ENCODE measurements around the gene CIAO2A.

CIAO2A gene

GRCh38 chr15:64037966-64038365, 55.7 kb downstream of the CIAO2A start:
- DNase-seq, result no peak

- DNase-seq, result no peak
Observed at GRCh38 chr15:64037116-64037515, 56.5 kb downstream of the CIAO2A start.

DNA sequence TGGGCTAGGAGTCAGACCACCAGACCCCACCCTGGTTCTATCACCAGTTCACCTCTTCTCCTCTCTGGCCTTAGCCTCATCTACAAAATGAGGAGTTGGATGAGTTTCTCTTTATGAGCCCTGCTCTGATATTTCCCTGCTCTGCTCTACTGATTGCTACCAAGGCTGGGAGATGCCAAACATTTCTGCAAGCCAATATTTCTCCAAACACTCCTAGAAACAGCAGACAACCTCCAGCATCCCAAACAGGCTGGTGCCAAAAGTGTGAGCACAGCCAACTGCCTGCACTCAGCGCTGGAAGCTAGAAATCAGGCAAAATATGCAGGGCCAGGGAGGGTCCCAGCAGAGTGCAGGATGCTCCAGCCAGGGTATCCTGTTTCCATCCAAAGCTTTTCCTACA, 58.1 kb downstream of the CIAO2A start:
- DNase-seq, result no peak

- no peak for DNase-seq
Observed at GRCh38 chr15:64034519-64034918, 59.1 kb downstream of the CIAO2A start.

DNA sequence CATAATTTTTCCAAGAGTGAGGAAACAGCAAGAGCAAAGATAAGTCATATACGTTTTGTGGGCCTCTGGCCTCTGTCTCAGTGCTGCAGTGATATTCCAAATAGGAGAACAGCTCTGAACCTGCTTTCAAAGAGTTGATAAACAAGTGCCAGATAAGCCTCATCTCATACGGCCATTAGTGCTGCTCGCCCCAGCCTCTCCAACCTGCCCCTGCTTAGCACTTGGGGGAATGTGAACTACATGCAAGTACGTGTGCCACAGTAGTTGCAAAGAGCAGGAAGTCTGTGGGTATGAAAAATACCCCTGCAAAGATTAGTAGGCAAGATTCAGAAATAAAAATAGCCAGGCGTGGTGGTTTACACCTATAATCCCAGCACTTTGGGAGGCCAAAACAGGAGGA, 61.3 kb downstream of the CIAO2A start:
- DNase-seq, result no peak

GRCh38 chr15:64030123-64030522, 63.5 kb downstream of the CIAO2A start:
- no peak for DNase-seq

DNA sequence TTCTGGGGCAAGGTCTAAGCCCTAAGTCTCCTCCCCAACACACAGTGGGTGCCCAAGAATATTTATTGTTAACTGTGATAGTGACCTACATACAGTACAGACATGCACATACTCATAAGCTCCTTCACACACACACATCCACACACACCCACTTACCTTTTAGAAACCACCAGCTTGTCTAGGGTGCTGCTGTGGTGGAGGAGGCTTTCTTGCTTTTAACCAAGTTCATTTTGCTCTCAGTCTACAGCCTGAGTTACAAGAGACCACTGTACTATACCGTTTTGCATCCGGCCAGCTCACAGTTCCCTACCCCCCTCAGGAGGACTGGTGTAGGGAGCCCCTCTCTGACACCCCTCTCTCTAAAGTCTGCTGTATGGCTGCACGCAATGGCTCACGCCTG, 64.0 kb downstream of the CIAO2A start:
- no peak for DNase-seq

DNA sequence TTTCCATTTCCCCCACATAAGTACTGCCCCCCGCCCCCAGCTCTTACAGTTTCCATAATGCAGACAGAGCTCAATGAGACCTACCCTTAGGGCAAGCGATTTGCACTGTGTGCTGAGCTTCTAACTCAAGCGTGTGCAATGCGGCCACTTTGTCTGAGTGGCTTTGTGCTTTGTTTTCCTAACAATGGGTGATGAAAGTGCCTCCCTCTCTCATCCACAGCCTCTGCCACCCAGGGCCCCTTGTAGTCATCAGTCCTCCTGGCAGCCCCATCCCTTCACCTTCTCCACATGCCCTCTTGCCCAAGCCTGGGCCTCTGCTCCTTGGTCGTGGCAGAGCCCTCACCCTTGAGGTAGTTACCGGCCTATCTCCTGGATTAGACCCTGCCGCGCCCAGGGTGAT, 64.5 kb downstream of the CIAO2A start:
- no peak for DNase-seq

DNA sequence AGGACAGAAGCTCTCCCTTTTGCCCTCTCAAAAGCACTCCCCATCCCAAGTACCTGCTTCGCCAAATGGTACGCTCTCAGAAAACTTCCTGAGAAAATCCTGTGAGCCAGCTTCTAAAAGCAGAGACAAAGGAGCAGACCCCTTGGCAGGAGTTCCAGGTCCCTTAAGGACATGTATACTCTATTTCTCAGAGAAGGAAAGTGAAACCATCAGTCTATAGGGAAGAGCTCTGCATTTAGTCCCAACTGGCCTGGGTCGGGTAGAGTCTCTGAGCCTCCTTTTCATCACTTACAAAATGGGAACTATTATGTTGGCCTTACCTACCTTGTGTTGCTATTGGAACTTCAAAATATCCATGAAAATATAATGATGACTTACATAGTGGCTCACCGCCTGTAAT, 67.0 kb downstream of the CIAO2A start:
- DNase-seq, result no peak

GRCh38 chr15:64024172-64025050, 69.2 kb downstream of the CIAO2A start:
- no peak for DNase-seq

DNA sequence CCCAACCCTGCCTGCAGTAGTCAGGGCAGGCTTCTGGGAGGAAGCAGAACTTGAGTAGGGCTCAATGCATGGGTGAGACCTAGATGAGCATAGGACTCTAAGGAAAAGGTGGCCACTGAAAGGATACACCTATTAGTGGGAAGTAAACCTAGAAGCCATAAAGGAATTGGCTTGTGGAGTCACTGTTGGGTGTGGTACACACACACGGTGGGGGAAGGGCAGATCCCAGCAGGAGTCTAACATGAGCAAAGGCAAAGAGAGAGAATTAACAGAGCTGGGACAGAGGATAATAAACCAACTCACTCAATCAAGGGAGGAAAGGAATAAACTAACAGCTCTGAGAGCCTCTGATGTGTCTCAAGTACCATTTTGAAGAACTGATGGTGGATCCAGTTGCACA, 70.4 kb downstream of the CIAO2A start:
- DNase-seq, result no peak

DNA sequence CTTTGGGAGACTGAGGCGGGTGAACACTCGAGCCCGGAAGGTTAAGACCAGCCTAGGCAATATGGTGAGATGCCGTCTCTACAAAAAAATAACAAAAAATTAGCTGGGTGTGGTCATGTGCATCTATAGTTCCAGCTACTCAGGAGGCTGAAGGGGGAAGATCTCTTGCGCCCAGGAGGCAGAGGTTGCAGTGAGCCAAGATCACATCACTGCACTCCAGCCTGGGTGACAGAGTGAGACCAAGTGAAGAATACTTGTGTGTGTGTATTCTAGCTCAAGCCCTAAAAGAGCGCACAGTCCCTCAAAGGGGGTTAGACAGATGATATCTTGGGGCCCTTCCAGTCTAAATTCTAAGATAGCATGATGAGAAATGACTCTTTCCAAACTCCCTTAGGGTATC, 71.1 kb downstream of the CIAO2A start:
- no peak for DNase-seq
